H9 (cell line): Measurements from ENCODE around the gene CHD6. TPM values are rescaled to one million over a fixed set of nuclear protein-coding genes. Genes with fewer than 3 reads are reported as not detected.

Source experiments
- DNase-seq: peaks from one replicate; pipeline ENCODE4 v3.0.0-alpha.2; 2017
- H2AFZ ChIP-seq: one replicate; pipeline ENCODE4 v1.6.1; 2013; ENCODE audit warnings: mild to moderate bottlenecking, low read length, control low read depth, moderate library complexity
- H2AK5ac ChIP-seq: 2 replicates; pipeline ENCODE4 v1.6.1; 2013; ENCODE audit warnings: low read length, control low read depth, mixed read lengths; ENCODE audit not compliant: insufficient read length
- H2BK120ac ChIP-seq: one replicate; pipeline ENCODE4 v1.6.1; 2013; ENCODE audit warnings: low read depth, mild to moderate bottlenecking, low read length, control low read depth, inconsistent platforms; ENCODE audit not compliant: poor library complexity, severe bottlenecking
- H2BK12ac ChIP-seq: 2 replicates; pipeline ENCODE4 v1.6.1; 2013; ENCODE audit warnings: low read length, control low read depth, mixed read lengths, low read depth; ENCODE audit not compliant: insufficient read length
- H2BK15ac ChIP-seq: 2 replicates; pipeline ENCODE4 v1.6.1; 2013; ENCODE audit warnings: low read depth, low read length, control low read depth
- H2BK20ac ChIP-seq: one replicate; pipeline ENCODE4 v1.6.1; 2013; ENCODE audit warnings: low read depth, mild to moderate bottlenecking, low read length, control low read depth, inconsistent platforms; ENCODE audit not compliant: poor library complexity, severe bottlenecking
- H2BK5ac ChIP-seq: 2 replicates; pipeline ENCODE4 v1.6.1; 2013; ENCODE audit warnings: low read length, control low read depth, mixed read lengths; ENCODE audit not compliant: insufficient read length
- H3K14ac ChIP-seq: 2 replicates; pipeline ENCODE4 v1.6.1; 2013; ENCODE audit warnings: low read length, control low read depth; ENCODE audit not compliant: insufficient read depth
- H3K18ac ChIP-seq: 2 replicates; pipeline ENCODE4 v1.6.1; 2013; ENCODE audit warnings: low read depth, mild to moderate bottlenecking, mixed read lengths, low read length, control low read depth; ENCODE audit not compliant: insufficient read length
- H3K23ac ChIP-seq: 2 replicates; pipeline ENCODE4 v1.6.1; 2013; ENCODE audit warnings: low read length, control low read depth, mixed read lengths, low read depth; ENCODE audit not compliant: insufficient read length
- H3K23me2 ChIP-seq: 2 replicates; pipeline ENCODE4 v1.6.1; 2013; ENCODE audit warnings: low read depth, mild to moderate bottlenecking, mixed read lengths, low read length, control low read depth; ENCODE audit not compliant: insufficient read length, poor library complexity, severe bottlenecking
- H3K27ac ChIP-seq: 2 replicates; pipeline ENCODE4 v1.5.1; 2013; ENCODE audit warnings: low read length, control low read depth, mixed read lengths, low read depth; ENCODE audit not compliant: insufficient read length
- H3K27me3 ChIP-seq: 2 replicates; pipeline ENCODE4 v1.6.1; 2013; ENCODE audit warnings: low read length, control low read depth, inconsistent platforms; ENCODE audit not compliant: insufficient read depth
- H3K4ac ChIP-seq: 2 replicates; pipeline ENCODE4 v1.6.1; 2013; ENCODE audit warnings: low read depth, mild to moderate bottlenecking, control low read depth, inconsistent platforms, low read length, moderate library complexity
- H3K4me1 ChIP-seq: 2 replicates; pipeline ENCODE4 v1.6.1; 2013; ENCODE audit warnings: low read length, control low read depth, inconsistent platforms; ENCODE audit not compliant: insufficient read depth
- H3K4me2 ChIP-seq: 2 replicates; pipeline ENCODE4 v1.6.1; 2013; ENCODE audit warnings: low read length, control low read depth, mixed read lengths; ENCODE audit not compliant: insufficient read length, insufficient read depth
- H3K56ac ChIP-seq: 2 replicates; pipeline ENCODE4 v1.6.1; 2013; ENCODE audit warnings: low read depth, mild to moderate bottlenecking, mixed read lengths, low read length, control low read depth; ENCODE audit not compliant: insufficient read length
- H3K79me1 ChIP-seq: 2 replicates; pipeline ENCODE4 v1.6.1; 2013; ENCODE audit warnings: low read depth, mild to moderate bottlenecking, moderate library complexity, low read length, control low read depth, inconsistent platforms; ENCODE audit not compliant: insufficient read depth, poor library complexity, severe bottlenecking
- H3K79me2 ChIP-seq: 2 replicates; pipeline ENCODE4 v1.6.1; 2013; ENCODE audit warnings: low read length, control low read depth, inconsistent platforms; ENCODE audit not compliant: insufficient read depth
- H3K9ac ChIP-seq: 2 replicates; pipeline ENCODE4 v1.6.1; 2013; ENCODE audit warnings: low read length, control low read depth, mixed read lengths; ENCODE audit not compliant: insufficient read length; ENCODE audit errors: extremely low read depth
- H3K9me3 ChIP-seq: one replicate; pipeline ENCODE4 v1.6.1; 2013; ENCODE audit warnings: low read depth, low read length, inconsistent platforms; ENCODE audit not compliant: control insufficient read depth
- H3T11ph ChIP-seq: one replicate; pipeline ENCODE4 v1.6.1; 2013; ENCODE audit warnings: mild to moderate bottlenecking, low read length, control low read depth, inconsistent platforms
- H4K20me1 ChIP-seq: one replicate; pipeline ENCODE4 v1.6.1; 2013; ENCODE audit not compliant: control insufficient read depth, insufficient read length, insufficient read depth
- H4K5ac ChIP-seq: 2 replicates; pipeline ENCODE4 v1.6.1; 2013; ENCODE audit warnings: low read depth, mild to moderate bottlenecking, mixed read lengths, low read length, control low read depth; ENCODE audit not compliant: insufficient read length
- H4K8ac ChIP-seq: replicated peaks from 2 replicates; pipeline ENCODE4 v1.6.1; 2013; ENCODE audit warnings: low read length, control low read depth, mixed read lengths, low read depth; ENCODE audit not compliant: insufficient read length
- H4K91ac ChIP-seq: 2 replicates; pipeline ENCODE4 v1.6.1; 2013; ENCODE audit warnings: low read depth, mild to moderate bottlenecking, moderate library complexity, mixed read lengths, low read length, control low read depth; ENCODE audit not compliant: insufficient read length
- H3K27ac Mint-ChIP-seq, 3 experiments: 2 replicates in 2 of 3; 3 replicates in 1 of 3; pipeline ENCODE4 v1.8.0; 2020 to 2021; ENCODE audit warnings: mixed read lengths in 3 of 3, mild to moderate bottlenecking in 1 of 3, moderate library complexity in 1 of 3
- H3K27me3 Mint-ChIP-seq: 2 replicates; pipeline ENCODE4 v1.8.0; 2021; ENCODE audit warnings: low read depth, mild to moderate bottlenecking, moderate library complexity, mixed read lengths
- H3K36me3 Mint-ChIP-seq, 3 experiments: 2 replicates in 2 of 3; 3 replicates in 1 of 3; pipeline ENCODE4 v1.8.0; 2020 to 2021; ENCODE audit warnings: low read depth in 3 of 3, mixed read lengths in 3 of 3; ENCODE audit not compliant: insufficient read depth in 1 of 3
- H3K4me1 Mint-ChIP-seq, 2 experiments: 2 replicates each; pipeline ENCODE4 v1.8.0; 2020; ENCODE audit warnings: mixed read lengths in 2 of 2
- H3K4me3 Mint-ChIP-seq, 2 experiments: 2 replicates in 1 of 2; 3 replicates in 1 of 2; pipeline ENCODE4 v1.8.0; 2020 to 2021; ENCODE audit warnings: mild to moderate bottlenecking in 2 of 2, mixed read lengths in 2 of 2, moderate library complexity in 1 of 2
- H3K9me3 Mint-ChIP-seq, 2 experiments: 2 replicates in 1 of 2; 3 replicates in 1 of 2; pipeline ENCODE4 v1.8.0; 2020; ENCODE audit warnings: mild to moderate bottlenecking in 2 of 2, mixed read lengths in 2 of 2, moderate library complexity in 1 of 2
- WGBS: extraction: QIAGEN DNeasy Blood & Tissue Kit; methylation state at CpG from one replicate; pipeline ENCODE4 v1.1.7; 2013; ENCODE audit warnings: missing lambda C conversion rate, low lambda C conversion rate, mixed read lengths; ENCODE audit not compliant: insufficient read length; ENCODE audit errors: extremely low coverage; 5-methylcytosine and 5-hydroxymethylcytosine counted together
- total RNA-seq: library from RNA; stranded (reverse); gene quantifications from 2 replicates; pipeline ENCODE4 v1.2.1, GENCODE V29; 2021
- TF ChIP-seq, protein P1 (sequence below): fragments of 200-600 bp; sonication (generic); conservative IDR thresholded peaks from 3 replicates; pipeline ENCODE4 v1.8.0; 2021; ENCODE audit warnings: antibody characterized with exemption, mild to moderate bottlenecking

CHD6 gene
- total RNA-seq, 1 experiment from 2014 or later, result 51.5 TPM

DNA sequence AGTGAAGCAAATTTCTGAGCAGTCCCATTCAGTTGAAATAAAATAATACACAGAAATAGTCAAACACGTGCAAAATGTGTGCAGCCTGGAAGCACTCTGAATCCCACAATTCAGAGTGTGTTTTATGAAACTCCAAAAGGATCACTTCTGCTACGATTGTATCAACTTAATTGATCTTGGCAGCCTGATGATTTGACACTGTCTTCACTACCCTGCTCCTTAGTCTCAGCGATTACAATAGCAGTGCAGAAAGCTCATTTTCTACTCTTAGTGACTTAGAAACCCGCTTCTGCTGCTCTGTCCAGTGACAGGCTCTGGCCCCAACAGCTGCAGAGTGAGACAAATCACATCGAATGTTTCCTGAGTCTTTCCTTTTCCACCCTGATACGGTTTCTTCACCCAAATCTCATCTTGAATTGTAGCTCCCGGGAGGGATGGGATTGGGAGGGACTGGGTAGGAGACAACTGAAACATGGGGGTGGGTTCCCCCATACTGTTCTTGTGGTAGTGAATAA, 235.3 kb downstream of the CHD6 start:
- WGBS, result no CpG with 5 or more reads among the region's 7 CpGs
- Histone ChIP-seq H3K27ac (no peak overlapping the region), H2AFZ (no peak overlapping the region), H3K56ac (no peak overlapping the region), H3T11ph (no peak overlapping the region), H2BK5ac (no peak overlapping the region), H3K27me3 (no peaks in the 10 kb centered on the region), H3K4ac (no peak overlapping the region), H3K9ac (no peak overlapping the region), H3K79me2 (no peaks in the 10 kb centered on the region), H4K91ac (no peak overlapping the region), H2AK5ac (no peak overlapping the region), H3K4me1 (no peaks in the 10 kb centered on the region), H4K20me1 (no peaks in the 10 kb centered on the region), H3K23me2 (no peaks in the 10 kb centered on the region), H3K4me2 (no peak overlapping the region), H2BK12ac (no peak overlapping the region), H2BK20ac (no peak overlapping the region), H3K23ac (no peak overlapping the region), H4K5ac (no peak overlapping the region), H3K9me3 (no peaks in the 10 kb centered on the region), H3K79me1 (no peaks in the 10 kb centered on the region), H3K18ac (no peak overlapping the region), H4K8ac (no peak overlapping the region), H3K14ac (no peak overlapping the region), H2BK15ac (no peak overlapping the region), H2BK120ac (no peak overlapping the region)
- peaks cover 8 to 15% of the 10 kb centered on the region in 2 experiments for H3K4me1 Mint-ChIP-seq
- H3K27ac Mint-ChIP-seq, result no peak overlapping the region; a peak in 1 of 7 replicates
- H3K27me3 Mint-ChIP-seq, result peaks cover 5% of the 10 kb centered on the region
- no peak overlapping the region for H3K4me3 Mint-ChIP-seq
- TF ChIP-seq, protein P1, sequence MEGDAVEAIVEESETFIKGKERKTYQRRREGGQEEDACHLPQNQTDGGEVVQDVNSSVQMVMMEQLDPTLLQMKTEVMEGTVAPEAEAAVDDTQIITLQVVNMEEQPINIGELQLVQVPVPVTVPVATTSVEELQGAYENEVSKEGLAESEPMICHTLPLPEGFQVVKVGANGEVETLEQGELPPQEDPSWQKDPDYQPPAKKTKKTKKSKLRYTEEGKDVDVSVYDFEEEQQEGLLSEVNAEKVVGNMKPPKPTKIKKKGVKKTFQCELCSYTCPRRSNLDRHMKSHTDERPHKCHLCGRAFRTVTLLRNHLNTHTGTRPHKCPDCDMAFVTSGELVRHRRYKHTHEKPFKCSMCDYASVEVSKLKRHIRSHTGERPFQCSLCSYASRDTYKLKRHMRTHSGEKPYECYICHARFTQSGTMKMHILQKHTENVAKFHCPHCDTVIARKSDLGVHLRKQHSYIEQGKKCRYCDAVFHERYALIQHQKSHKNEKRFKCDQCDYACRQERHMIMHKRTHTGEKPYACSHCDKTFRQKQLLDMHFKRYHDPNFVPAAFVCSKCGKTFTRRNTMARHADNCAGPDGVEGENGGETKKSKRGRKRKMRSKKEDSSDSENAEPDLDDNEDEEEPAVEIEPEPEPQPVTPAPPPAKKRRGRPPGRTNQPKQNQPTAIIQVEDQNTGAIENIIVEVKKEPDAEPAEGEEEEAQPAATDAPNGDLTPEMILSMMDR, result no peak
- H3K9me3 Mint-ChIP-seq, result no peaks in the 10 kb centered on the region
- H3K36me3 Mint-ChIP-seq, result no peaks in the 10 kb centered on the region
- no peak for DNase-seq
